Stimulated activated CD4-positive, alpha-beta T cell treated with anti-CD3 and anti-CD28 coated beads, TNF-alpha, amount 100 ng/mL, for 4 hours (primary cell): Measurements from ENCODE around the gene FANK1.
A peak's percentile ranks its signal among the peaks of the same experiment; 100 is the strongest.

ENCODE experiments used
- DNase-seq, 3 experiments: peaks; one replicate each; pipeline ENCODE4 v3.0.0-alpha.2; 2020; ENCODE audit warnings: low read depth in 3 of 3

The FANK1 gene

GRCh38 chr10:125896088-125896934 lies at the start of gene FANK1:
Gene FANK1 (plus strand): TSS chr10:125896564. CDS start chr10:125896643, 79 bp downstream.
- peak; percentile 60 to 64 (median 61) for DNase-seq

- no peak for DNase-seq
These were observed 49.5 kb upstream of the FANK1 start for GRCh38 chr10:125846894-125847293.

- DNase-seq, result no peak
These were observed 48.0 kb upstream of the FANK1 start for GRCh38 chr10:125848371-125848770.

GRCh38 chr10:125848857-125849256 lies 47.5 kb upstream of the FANK1 start:
- DNase-seq, result no peak

- no peak for DNase-seq
These were observed 46.9 kb upstream of the FANK1 start for GRCh38 chr10:125849448-125849847.

- no peak for DNase-seq
These were observed 45.3 kb upstream of the FANK1 start for GRCh38 chr10:125850766-125851731.

GRCh38 chr10:125852487-125852886 lies 43.9 kb upstream of the FANK1 start:
- DNase-seq, result no peak

GRCh38 chr10:125857185-125857760 lies 39.1 kb upstream of the FANK1 start:
- no peak for DNase-seq

GRCh38 chr10:125859128-125859817 lies 37.1 kb upstream of the FANK1 start:
- no peak for DNase-seq

- no peak for DNase-seq
These were observed 31.2 kb upstream of the FANK1 start for GRCh38 chr10:125865120-125865519.

- no peak for DNase-seq
These were observed 29.8 kb upstream of the FANK1 start for GRCh38 chr10:125866421-125867029.

- DNase-seq, result no peak
These were observed 27.9 kb upstream of the FANK1 start for GRCh38 chr10:125868372-125868975.

- DNase-seq, result no peak
These were observed 25.0 kb upstream of the FANK1 start for GRCh38 chr10:125871338-125871737.

GRCh38 chr10:125878957-125879835 lies 17.2 kb upstream of the FANK1 start:
- DNase-seq, result no peak

- no peak for DNase-seq
These were observed 15.6 kb upstream of the FANK1 start for GRCh38 chr10:125880719-125881118.

- no peak for DNase-seq
These were observed 15.2 kb upstream of the FANK1 start, which contains the start of gene DHX32 for GRCh38 chr10:125881192-125881591. Gene DHX32 (minus strand): TSS chr10:125881292. CDS start chr10:125880824, 468 bp downstream.

- no peak for DNase-seq
These were observed 13.8 kb upstream of the FANK1 start for GRCh38 chr10:125882596-125882995.

- no peak for DNase-seq
These were observed 13.2 kb upstream of the FANK1 start for GRCh38 chr10:125883211-125883610.

- no peak for DNase-seq
These were observed 9.4 kb upstream of the FANK1 start for GRCh38 chr10:125886914-125887512.
